ENCODE measurements around the gene BRPF1.
A peak's percentile ranks its signal among the peaks of the same experiment; 100 is the strongest.
"Not testable (repeated sequence)": the region's sequence is repeated elsewhere in the genome, so short reads cannot be mapped to it uniquely, and the experiment has no call there.

BRPF1 gene

GRCh38 chr3:9769426-9770275, 38.1 kb downstream of the BRPF1 start, which contains the start of gene CAMK1:
Gene CAMK1 (minus strand): TSS chr3:9769947. CDS start chr3:9767749, 2,198 bp downstream.
- DNase-seq: peak; percentile 63

- DNase-seq: peak; percentile 54
These were observed 38.8 kb downstream of the BRPF1 start for GRCh38 chr3:9770276-9770812.

- DNase-seq: not testable (repeated sequence)
These were observed 39.5 kb downstream of the BRPF1 start for GRCh38 chr3:9771007-9771406.

- DNase-seq: no peak
These were observed 45.6 kb downstream of the BRPF1 start for GRCh38 chr3:9776896-9777693.

GRCh38 chr3:9777694-9778021, 46.1 kb downstream of the BRPF1 start:
- DNase-seq: no peak

- DNase-seq: no peak
These were observed 46.9 kb downstream of the BRPF1 start for GRCh38 chr3:9778143-9779074.

- DNase-seq: no peak
These were observed 47.6 kb downstream of the BRPF1 start for GRCh38 chr3:9779075-9779593.

- DNase-seq: peak; percentile 42
These were observed 48.4 kb downstream of the BRPF1 start for GRCh38 chr3:9779721-9780457.

GRCh38 chr3:9780458-9780812, 48.9 kb downstream of the BRPF1 start:
- no peak for DNase-seq

GRCh38 chr3:9780910-9781309, 49.4 kb downstream of the BRPF1 start:
- DNase-seq: no peak

GRCh38 chr3:9781551-9781950, 50.0 kb downstream of the BRPF1 start:
- no peak for DNase-seq

- DNase-seq: no peak
These were observed 50.6 kb downstream of the BRPF1 start for GRCh38 chr3:9781978-9782603.

- no peak for DNase-seq
These were observed 51.2 kb downstream of the BRPF1 start for GRCh38 chr3:9782770-9783169.

GRCh38 chr3:9783954-9784353, 52.4 kb downstream of the BRPF1 start:
- DNase-seq: peak; percentile 18

GRCh38 chr3:9784965-9785364, 53.4 kb downstream of the BRPF1 start:
- DNase-seq: no peak

GRCh38 chr3:9785602-9786001, 54.1 kb downstream of the BRPF1 start:
- DNase-seq: no peak

- no peak for DNase-seq
These were observed 54.7 kb downstream of the BRPF1 start for GRCh38 chr3:9786209-9786739.

- no peak for DNase-seq
These were observed 55.5 kb downstream of the BRPF1 start for GRCh38 chr3:9786825-9787669.

GRCh38 chr3:9787714-9788113, 56.2 kb downstream of the BRPF1 start:
- no peak for DNase-seq

GRCh38 chr3:9791127-9791526, 59.6 kb downstream of the BRPF1 start:
- no peak for DNase-seq
